Adrenal gland (tissue), 5 donors: ENCODE data around the gene CDCA3.
A peak's percentile ranks its signal among the peaks of the same experiment; 100 is the strongest.

Experiments used
- POLR2A ChIP-seq, 2 donors: fragments of 450-650 bp; IDR thresholded peaks; one replicate each; pipeline ENCODE4 v1.6.1; 2017; ENCODE audit warnings: antibody characterized with exemption in 2 of 2, mild to moderate bottlenecking in 2 of 2, moderate library complexity in 1 of 2
- TF ChIP-seq, protein P1 (sequence below), 6 experiments: fragments of 450-650 bp in 4 of 6; fragments of 200-600 bp in 2 of 6; sonication (generic) in 1 of 6; IDR thresholded peaks; 1 replicate in 5 of 6; 2 replicates in 1 of 6; pipeline versions ENCODE4 v1.5.1 to v1.8.0; 2016 to 2021; ENCODE audit warnings: antibody characterized with exemption in 6 of 6, mild to moderate bottlenecking in 2 of 6, moderate library complexity in 1 of 6
- donor health status: DM: no; HTN: no; CAD: no.

DNA sequence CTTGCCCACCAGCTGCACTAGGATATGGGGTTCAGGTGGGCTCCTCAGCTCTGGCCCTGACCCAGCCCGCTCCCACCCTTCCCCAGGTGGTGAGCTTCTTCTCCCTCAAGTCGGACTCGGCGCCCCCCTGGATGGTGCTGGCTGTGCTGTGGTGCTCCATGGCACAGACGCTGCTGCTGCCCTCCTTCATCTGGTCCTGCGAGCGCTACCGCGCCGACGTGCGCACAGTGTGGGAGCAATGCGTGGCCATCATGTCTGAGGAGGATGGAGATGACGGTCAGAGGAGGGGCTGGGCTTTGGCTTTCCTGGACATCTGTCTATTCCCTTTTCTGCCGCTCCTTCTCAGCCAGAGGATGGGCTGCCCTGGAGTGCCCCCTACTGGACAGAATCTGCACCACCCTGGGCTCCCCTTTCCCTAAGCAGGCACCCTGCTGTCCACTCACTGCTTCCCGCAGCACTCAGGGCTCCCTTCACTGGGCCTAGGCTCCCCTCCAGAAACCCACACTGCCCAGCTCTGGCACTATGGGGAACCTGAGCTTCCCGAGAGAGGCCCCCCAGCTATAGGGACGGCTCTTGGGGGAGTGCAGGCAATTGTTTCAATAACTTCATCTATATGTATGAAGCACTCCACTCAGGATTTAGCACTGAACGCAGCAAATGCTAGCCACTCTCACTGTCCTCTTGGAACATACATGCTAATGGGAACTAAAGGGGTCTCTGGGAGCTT lies 25.5 kb downstream of the CDCA3 start:
- TF ChIP-seq, protein P1, sequence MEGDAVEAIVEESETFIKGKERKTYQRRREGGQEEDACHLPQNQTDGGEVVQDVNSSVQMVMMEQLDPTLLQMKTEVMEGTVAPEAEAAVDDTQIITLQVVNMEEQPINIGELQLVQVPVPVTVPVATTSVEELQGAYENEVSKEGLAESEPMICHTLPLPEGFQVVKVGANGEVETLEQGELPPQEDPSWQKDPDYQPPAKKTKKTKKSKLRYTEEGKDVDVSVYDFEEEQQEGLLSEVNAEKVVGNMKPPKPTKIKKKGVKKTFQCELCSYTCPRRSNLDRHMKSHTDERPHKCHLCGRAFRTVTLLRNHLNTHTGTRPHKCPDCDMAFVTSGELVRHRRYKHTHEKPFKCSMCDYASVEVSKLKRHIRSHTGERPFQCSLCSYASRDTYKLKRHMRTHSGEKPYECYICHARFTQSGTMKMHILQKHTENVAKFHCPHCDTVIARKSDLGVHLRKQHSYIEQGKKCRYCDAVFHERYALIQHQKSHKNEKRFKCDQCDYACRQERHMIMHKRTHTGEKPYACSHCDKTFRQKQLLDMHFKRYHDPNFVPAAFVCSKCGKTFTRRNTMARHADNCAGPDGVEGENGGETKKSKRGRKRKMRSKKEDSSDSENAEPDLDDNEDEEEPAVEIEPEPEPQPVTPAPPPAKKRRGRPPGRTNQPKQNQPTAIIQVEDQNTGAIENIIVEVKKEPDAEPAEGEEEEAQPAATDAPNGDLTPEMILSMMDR (IDR thresholded peaks at IDR 0.05), result peak; percentile 78 to 96 (median 92)
- TF ChIP-seq POLR2A (IDR thresholded peaks at IDR 0.05), result no peak
